ENCODE measurements around the gene CHD9NB.

- no peak for TF ChIP-seq CHD1 (IDR thresholded peaks at IDR 0.05; ENCODE audit: low read depth, low read length)
- TF ChIP-seq SMC3 (IDR thresholded peaks at IDR 0.05; ENCODE audit: low read depth, low read length) = no peak
- no peak for TF ChIP-seq CTCF (conservative IDR thresholded peaks at IDR 0.05; ENCODE audit: low read depth, low read length)
- no peak for TF ChIP-seq MAFK (IDR thresholded peaks at IDR 0.05; ENCODE audit: low read depth, low read length)
- no peak for TF ChIP-seq POLR2A (IDR thresholded peaks at IDR 0.05; ENCODE audit: low read depth, low read length)
- no peak for TF ChIP-seq MXI1 (IDR thresholded peaks at IDR 0.05; ENCODE audit: borderline replicate concordance, low read depth, low read length)
These were observed 26.2 kb upstream of the CHD9NB start for GRCh38 chr16:53078765-53079485.

All from IMR-90 (cell line).